Measurements from ENCODE around the gene TMEM238.

TMEM238 gene

GRCh38 chr19:55373306-55373992 lies 10.6 kb downstream of the TMEM238 start:
- H3K9ac ChIP-seq (ENCODE audit: low read depth, low read length): no peak overlapping the region
- WGBS: 22% methylated on average over 9 of the region's 9 CpGs

GRCh38 chr19:55372316-55373081 lies 11.6 kb downstream of the TMEM238 start:
- H3K27me3 ChIP-seq (ENCODE audit: insufficient read depth, low read length): peaks cover 57% of the 10 kb centered on the region
- no peak overlapping the region for H3K4me3 ChIP-seq (ENCODE audit: low read length)
- no peak overlapping the region for H3K9ac ChIP-seq (ENCODE audit: low read depth, low read length)
- WGBS: 35% methylated on average over 24 of the region's 24 CpGs
- H3K4me1 ChIP-seq (ENCODE audit: insufficient read depth, low read length): peaks cover 32% of the 10 kb centered on the region
- H3K27ac ChIP-seq (ENCODE audit: low read depth, low read length): no peak overlapping the region
- no peaks in the 10 kb centered on the region for H3K9me3 ChIP-seq (ENCODE audit: insufficient read depth, low read depth, low read length)
- no peaks in the 10 kb centered on the region for H3K36me3 ChIP-seq (ENCODE audit: insufficient read depth, low read length)

More at GRCh38 chr19:55373306-55373992, 10.6 kb downstream of the TMEM238 start:
- H3K4me3 ChIP-seq (ENCODE audit: low read length): no peak overlapping the region
- H3K27me3 ChIP-seq (ENCODE audit: insufficient read depth, low read length): peaks cover 56% of the 10 kb centered on the region
- no peaks in the 10 kb centered on the region for H3K36me3 ChIP-seq (ENCODE audit: insufficient read depth, low read length)
- H3K27ac ChIP-seq (ENCODE audit: low read depth, low read length): peak overlapping the region; percentile 52; the same call in 1 of the 2 replicates
- H3K9me3 ChIP-seq (ENCODE audit: insufficient read depth, low read depth, low read length): no peaks in the 10 kb centered on the region
- H3K4me1 ChIP-seq (ENCODE audit: insufficient read depth, low read length): peaks cover 32% of the 10 kb centered on the region

GRCh38 chr19:55370305-55370988 lies 13.6 kb downstream of the TMEM238 start, which contains the start of gene IL11:
Gene IL11 (minus strand): TSS chr19:55370463. CDS start chr19:55370310, 153 bp downstream.
- Histone ChIP-seq H3K27ac (ENCODE audit: low read depth, low read length) (no peak within 1 kb of the TSS), H3K27me3 (ENCODE audit: insufficient read depth, low read length) (peaks cover 50% of the 10 kb centered on the region), H3K4me1 (ENCODE audit: insufficient read depth, low read length) (peaks cover 19% of the 10 kb centered on the region)

GRCh38 chr19:55369653-55370304 lies 14.3 kb downstream of the TMEM238 start:
- under 1% methylated on average over 53 of the region's 59 CpGs for WGBS
- Histone ChIP-seq H3K4me1 (ENCODE audit: insufficient read depth, low read length) (peaks cover 17% of the 10 kb centered on the region), H3K9me3 (ENCODE audit: insufficient read depth, low read depth, low read length) (no peaks in the 10 kb centered on the region), H3K27ac (ENCODE audit: low read depth, low read length) (no peak overlapping the region), H3K27me3 (ENCODE audit: insufficient read depth, low read length) (peaks cover 50% of the 10 kb centered on the region), H3K9ac (ENCODE audit: low read depth, low read length) (no peak overlapping the region), H3K36me3 (ENCODE audit: insufficient read depth, low read length) (no peaks in the 10 kb centered on the region), H3K4me3 (ENCODE audit: low read length) (peak overlapping the region; percentile 54)

More at GRCh38 chr19:55370305-55370988, 13.6 kb downstream of the TMEM238 start, which contains the start of gene IL11:
- H3K9me3 ChIP-seq (ENCODE audit: insufficient read depth, low read depth, low read length): no peaks in the 10 kb centered on the region
- H3K36me3 ChIP-seq (ENCODE audit: insufficient read depth, low read length): no peaks in the 10 kb centered on the region
- H3K4me3 ChIP-seq (ENCODE audit: low read length): peak within 1 kb of the TSS; percentile 54
- WGBS: 6% methylated on average over 18 of the region's 32 CpGs
- peak within 1 kb of the TSS; percentile 36; the same call in 1 of the 2 replicates for H3K9ac ChIP-seq (ENCODE audit: low read depth, low read length)

- no peaks in the 10 kb centered on the region for H3K36me3 ChIP-seq (ENCODE audit: insufficient read depth, low read length)
- H3K9me3 ChIP-seq (ENCODE audit: insufficient read depth, low read depth, low read length): no peaks in the 10 kb centered on the region
- H3K27ac ChIP-seq (ENCODE audit: low read depth, low read length): no peak overlapping the region
- peak overlapping the region; percentile 54 for H3K4me3 ChIP-seq (ENCODE audit: low read length)
- H3K4me1 ChIP-seq (ENCODE audit: insufficient read depth, low read length): peaks cover 15% of the 10 kb centered on the region
- 14% methylated on average over 54 of the region's 54 CpGs for WGBS
- peak overlapping the region; percentile 36 for H3K9ac ChIP-seq (ENCODE audit: low read depth, low read length)
- peaks cover 47% of the 10 kb centered on the region for H3K27me3 ChIP-seq (ENCODE audit: insufficient read depth, low read length)
Measured at GRCh38 chr19:55368701-55369563, 15.2 kb downstream of the TMEM238 start.

GRCh38 chr19:55368106-55368505 lies 16.0 kb downstream of the TMEM238 start:
- Histone ChIP-seq H3K27ac (ENCODE audit: low read depth, low read length) (no peak overlapping the region), H3K4me1 (ENCODE audit: insufficient read depth, low read length) (peaks cover 9% of the 10 kb centered on the region; the same call in 1 of the 2 replicates), H3K9me3 (ENCODE audit: insufficient read depth, low read depth, low read length) (no peaks in the 10 kb centered on the region), H3K4me3 (ENCODE audit: low read length) (no peak overlapping the region), H3K27me3 (ENCODE audit: insufficient read depth, low read length) (peaks cover 41% of the 10 kb centered on the region), H3K9ac (ENCODE audit: low read depth, low read length) (no peak overlapping the region), H3K36me3 (ENCODE audit: insufficient read depth, low read length) (no peaks in the 10 kb centered on the region)
- WGBS: 90% methylated on average over 16 of the region's 16 CpGs

GRCh38 chr19:55366790-55367189 lies 17.3 kb downstream of the TMEM238 start:
- no peak overlapping the region for H3K27ac ChIP-seq (ENCODE audit: low read depth, low read length)
- H3K27me3 ChIP-seq (ENCODE audit: insufficient read depth, low read length): peaks cover 30% of the 10 kb centered on the region
- H3K36me3 ChIP-seq (ENCODE audit: insufficient read depth, low read length): no peaks in the 10 kb centered on the region
- peaks cover 5% of the 10 kb centered on the region; the same call in 1 of the 2 replicates for H3K4me1 ChIP-seq (ENCODE audit: insufficient read depth, low read length)
- no peak overlapping the region for H3K4me3 ChIP-seq (ENCODE audit: low read length)
- no peaks in the 10 kb centered on the region for H3K9me3 ChIP-seq (ENCODE audit: insufficient read depth, low read depth, low read length)
- no peak overlapping the region for H3K9ac ChIP-seq (ENCODE audit: low read depth, low read length)
- 89% methylated on average over 1 of the region's 3 CpGs for WGBS

GRCh38 chr19:55365964-55366363 lies 18.1 kb downstream of the TMEM238 start:
- H3K4me1 ChIP-seq (ENCODE audit: insufficient read depth, low read length): peaks cover 5% of the 10 kb centered on the region; the same call in 1 of the 2 replicates
- no peak overlapping the region for H3K4me3 ChIP-seq (ENCODE audit: low read length)
- peaks cover 22% of the 10 kb centered on the region for H3K27me3 ChIP-seq (ENCODE audit: insufficient read depth, low read length)
- H3K36me3 ChIP-seq (ENCODE audit: insufficient read depth, low read length): no peaks in the 10 kb centered on the region
- no peaks in the 10 kb centered on the region for H3K9me3 ChIP-seq (ENCODE audit: insufficient read depth, low read depth, low read length)
- H3K27ac ChIP-seq (ENCODE audit: low read depth, low read length): no peak overlapping the region
- WGBS: 86% methylated on average over 19 of the region's 19 CpGs
- H3K9ac ChIP-seq (ENCODE audit: low read depth, low read length): no peak overlapping the region

GRCh38 chr19:55365245-55365644 lies 18.8 kb downstream of the TMEM238 start:
- Histone ChIP-seq H3K36me3 (ENCODE audit: insufficient read depth, low read length) (no peaks in the 10 kb centered on the region), H3K4me3 (ENCODE audit: low read length) (no peak overlapping the region), H3K27ac (ENCODE audit: low read depth, low read length) (no peak overlapping the region), H3K9ac (ENCODE audit: low read depth, low read length) (no peak overlapping the region), H3K4me1 (ENCODE audit: insufficient read depth, low read length) (peaks cover 5% of the 10 kb centered on the region; the same call in 1 of the 2 replicates), H3K27me3 (ENCODE audit: insufficient read depth, low read length) (peaks cover 16% of the 10 kb centered on the region), H3K9me3 (ENCODE audit: insufficient read depth, low read depth, low read length) (no peaks in the 10 kb centered on the region)
- 79% methylated on average over 8 of the region's 8 CpGs for WGBS

Data from HUES64 (cell line).